Adipose tissue (tissue), 3 donors: ENCODE results near the gene DMAC2. TPM values are rescaled to one million over a fixed set of nuclear protein-coding genes. Genes with fewer than 3 reads are reported as not detected.
"Not testable (repeated sequence)": the region's sequence is repeated elsewhere in the genome, so short reads cannot be mapped to it uniquely, and the experiment has no call there.

ENCODE experiments used
- H3K27ac ChIP-seq: one replicate; pipeline ENCODE4 v1.5.1; 2013; ENCODE audit warnings: low read depth, low read length
- WGBS, 3 donors: extraction: QIAGEN DNeasy Blood & Tissue Kit; methylation state at CpG; one replicate each; pipeline ENCODE4 v1.1.7; 2013; 5-methylcytosine and 5-hydroxymethylcytosine counted together
- polyA plus RNA-seq, 3 donors: library from polyadenylated mRNA; stranded (reverse); fragments of 200-250 nt; gene quantifications; one replicate each; pipeline ENCODE4 v1.2.3, GENCODE V29; 2013
- donor health status: healthy with polysubstance abuse.
- donor health status: Bipolar disorder and iron deficiency.
- donor health status: healthy.

The DMAC2 gene
- polyA plus RNA-seq, 3 donors: 28.4 to 45.2 (median 35.3) TPM

GRCh38 chr19:41447732-41448332, 8.1 kb upstream of the DMAC2 start:
- H3K27ac ChIP-seq: no peak overlapping the region
- 48 to 62% (median 51%) methylated on average over 12 of the region's 12 CpGs for WGBS, 3 donors

DNA sequence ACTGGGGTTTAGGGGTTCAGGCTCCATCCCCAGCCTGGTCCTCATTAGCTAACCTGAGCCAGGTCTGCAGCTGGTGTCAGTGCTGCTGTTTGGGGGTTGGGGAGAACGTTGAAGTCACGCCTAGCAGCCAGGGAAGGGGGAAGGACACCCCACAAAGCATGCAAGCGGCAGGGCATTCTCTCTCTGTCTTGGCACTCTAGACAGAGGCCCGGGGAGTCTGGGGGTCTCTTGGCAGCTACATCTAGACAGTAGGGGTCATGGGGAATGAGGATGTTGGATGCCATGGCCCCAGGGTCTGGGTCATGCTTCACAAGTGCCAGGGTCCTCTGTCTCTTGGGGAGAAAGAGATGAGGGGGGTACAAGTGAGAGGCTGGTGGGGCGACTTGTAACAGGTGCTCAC, 5.9 kb upstream of the DMAC2 start:
- WGBS, 3 donors: 48 to 72% (median 63%) methylated on average over 5 of the region's 5 CpGs
- H3K27ac ChIP-seq: no peak overlapping the region

GRCh38 chr19:41443813-41444455, 4.2 kb upstream of the DMAC2 start:
- no peak overlapping the region for H3K27ac ChIP-seq
- 59 to 63% (median 63%) methylated on average over 6 of the region's 6 CpGs for WGBS, 3 donors

DNA sequence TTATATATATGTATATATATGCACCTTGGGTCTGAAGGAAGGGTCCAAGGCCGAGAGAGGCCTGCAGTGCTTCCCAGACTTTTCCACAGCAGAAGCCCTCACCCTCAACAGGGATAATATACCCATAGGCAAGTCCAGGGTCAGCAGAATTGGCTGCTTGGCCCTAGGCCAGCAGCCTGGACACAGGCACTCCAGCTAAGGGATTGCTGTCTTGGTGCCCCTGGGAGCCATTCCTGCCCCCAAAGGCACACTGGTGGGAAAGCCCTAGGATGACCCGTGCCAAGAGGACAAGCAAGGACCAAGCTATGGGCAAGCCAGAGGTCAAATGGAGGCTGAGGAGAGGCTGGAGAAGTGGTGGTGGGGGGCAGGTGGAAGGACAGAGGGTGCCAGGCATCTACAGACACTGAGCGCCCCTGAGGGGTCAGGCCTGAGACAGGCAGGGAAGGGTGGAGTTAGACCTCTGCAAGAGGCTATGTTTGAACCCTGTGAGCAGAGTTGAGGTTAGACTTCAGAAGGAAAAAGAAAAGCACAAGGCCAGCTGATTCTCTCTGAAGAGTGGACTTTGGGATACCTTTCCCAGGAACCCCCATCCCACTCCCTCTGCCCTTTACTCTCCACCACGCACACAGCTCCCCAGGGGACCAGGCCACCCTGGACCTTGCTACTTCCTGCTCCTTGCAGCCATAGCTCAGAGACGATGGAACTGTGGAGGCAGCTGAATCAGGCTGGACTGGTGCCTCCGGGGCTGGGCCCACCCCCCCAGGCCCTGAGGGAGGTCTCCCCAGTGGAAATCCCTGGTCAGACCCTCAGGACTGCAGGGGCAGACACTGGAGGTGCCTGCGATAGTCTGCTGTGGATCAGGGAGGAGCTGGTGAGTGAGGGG, 3.0 kb upstream of the DMAC2 start, which contains the start of gene ERICH4:
Gene ERICH4, plus strand, starts transcription at position 684 of the 883 bp plus-strand sequence. Its CDS starts 14 bp downstream, at position 698.
- 63 to 69% (median 65%) methylated on average over 7 of the region's 7 CpGs for WGBS, 3 donors
- no peak within 1 kb of the TSS for H3K27ac ChIP-seq

DNA sequence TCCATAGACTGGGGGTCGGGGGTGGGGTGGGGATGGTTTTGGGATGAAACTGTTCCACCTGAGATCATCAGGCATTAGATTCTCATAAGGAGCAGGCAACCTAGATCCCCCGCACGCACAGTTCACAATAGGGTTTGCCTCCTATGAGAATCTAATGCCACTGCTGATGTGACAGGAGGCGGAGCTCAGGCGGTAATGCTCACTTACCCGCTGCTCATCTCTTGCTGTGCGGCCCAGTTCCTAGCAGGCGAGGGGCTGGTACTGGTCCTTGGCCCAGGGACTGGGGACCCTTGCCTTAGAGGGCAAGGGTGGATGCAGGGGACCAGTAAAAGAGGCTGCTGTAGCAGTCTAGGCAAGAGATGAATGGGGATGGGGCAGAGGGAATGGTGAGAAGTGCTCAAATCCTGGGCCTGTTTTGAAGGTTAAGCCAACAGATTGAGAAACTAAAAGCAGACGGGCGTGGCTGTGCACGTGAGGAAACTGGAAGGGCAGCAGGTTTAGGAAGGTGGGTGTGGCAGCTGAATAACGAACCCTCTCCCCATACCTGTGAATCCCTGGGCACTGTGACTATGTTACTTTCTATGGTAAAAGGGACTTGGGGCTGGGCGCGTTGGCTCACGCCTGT, 1.7 kb upstream of the DMAC2 start:
- 74 to 85% (median 77%) methylated on average over 12 to 15 of the region's 15 CpGs for WGBS, 3 donors
- no peak overlapping the region for H3K27ac ChIP-seq

- WGBS, 3 donors: 90 to 92% (median 91%) methylated on average over 7 of the region's 7 CpGs
Observed at GRCh38 chr19:41437944-41438574, 1.7 kb downstream of the DMAC2 start.

DNA sequence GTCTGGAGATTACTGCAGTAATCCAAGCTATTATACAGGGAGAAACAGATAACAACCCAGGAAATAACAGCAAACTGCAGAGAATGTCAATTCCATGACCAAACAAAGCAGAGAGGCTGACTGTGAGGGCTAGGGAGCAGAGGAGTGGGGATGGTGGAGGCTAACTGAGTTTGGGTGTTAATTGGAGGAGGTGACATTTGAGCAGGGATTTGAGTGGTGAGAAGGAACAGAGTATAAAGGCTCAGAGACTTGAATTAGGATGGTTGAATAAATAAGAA, 3.1 kb downstream of the DMAC2 start:
- no peak overlapping the region for H3K27ac ChIP-seq

More at GRCh38 chr19:41437944-41438574, 1.7 kb downstream of the DMAC2 start:
- no peak overlapping the region for H3K27ac ChIP-seq

GRCh38 chr19:41435936-41436673, 3.6 kb downstream of the DMAC2 start:
- H3K27ac ChIP-seq: no peak overlapping the region

DNA sequence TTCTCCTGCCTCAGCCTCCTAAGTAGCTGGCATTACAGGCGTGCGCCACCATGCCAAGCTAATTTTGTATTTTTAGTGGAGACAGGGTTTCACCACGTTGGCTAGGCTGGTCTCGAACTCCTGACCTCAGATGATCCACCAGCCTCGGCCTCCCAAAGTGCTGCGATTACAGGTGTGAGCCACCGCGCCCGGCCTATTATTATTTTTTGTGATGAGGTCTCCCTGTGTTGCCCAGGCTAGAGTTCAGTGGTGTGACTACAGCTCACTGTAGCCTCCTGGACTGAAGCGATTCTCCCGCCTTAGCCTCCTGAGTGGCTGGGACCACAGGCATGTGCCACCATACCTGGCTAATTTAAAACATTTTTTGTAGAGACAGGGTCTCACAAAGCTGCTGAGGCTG, 4.3 kb downstream of the DMAC2 start:
- 97 to 98% (median 97%) methylated on average over 11 of the region's 11 CpGs for whole genome bisulfite sequencing, 3 donors
- H3K27ac ChIP-seq: not testable (repeated sequence)

More at GRCh38 chr19:41435936-41436673, 3.6 kb downstream of the DMAC2 start:
- 94 to 97% (median 96%) methylated on average over 19 of the region's 19 CpGs for WGBS, 3 donors

GRCh38 chr19:41434450-41434849, 5.3 kb downstream of the DMAC2 start:
- no peak overlapping the region for H3K27ac ChIP-seq
- 63 to 88% (median 78%) methylated on average over 5 of the region's 5 CpGs for WGBS, 3 donors

GRCh38 chr19:41433171-41433570, 6.5 kb downstream of the DMAC2 start:
- H3K27ac ChIP-seq: no peak overlapping the region
- 90 to 94% (median 90%) methylated on average over 18 of the region's 18 CpGs for WGBS, 3 donors

DNA sequence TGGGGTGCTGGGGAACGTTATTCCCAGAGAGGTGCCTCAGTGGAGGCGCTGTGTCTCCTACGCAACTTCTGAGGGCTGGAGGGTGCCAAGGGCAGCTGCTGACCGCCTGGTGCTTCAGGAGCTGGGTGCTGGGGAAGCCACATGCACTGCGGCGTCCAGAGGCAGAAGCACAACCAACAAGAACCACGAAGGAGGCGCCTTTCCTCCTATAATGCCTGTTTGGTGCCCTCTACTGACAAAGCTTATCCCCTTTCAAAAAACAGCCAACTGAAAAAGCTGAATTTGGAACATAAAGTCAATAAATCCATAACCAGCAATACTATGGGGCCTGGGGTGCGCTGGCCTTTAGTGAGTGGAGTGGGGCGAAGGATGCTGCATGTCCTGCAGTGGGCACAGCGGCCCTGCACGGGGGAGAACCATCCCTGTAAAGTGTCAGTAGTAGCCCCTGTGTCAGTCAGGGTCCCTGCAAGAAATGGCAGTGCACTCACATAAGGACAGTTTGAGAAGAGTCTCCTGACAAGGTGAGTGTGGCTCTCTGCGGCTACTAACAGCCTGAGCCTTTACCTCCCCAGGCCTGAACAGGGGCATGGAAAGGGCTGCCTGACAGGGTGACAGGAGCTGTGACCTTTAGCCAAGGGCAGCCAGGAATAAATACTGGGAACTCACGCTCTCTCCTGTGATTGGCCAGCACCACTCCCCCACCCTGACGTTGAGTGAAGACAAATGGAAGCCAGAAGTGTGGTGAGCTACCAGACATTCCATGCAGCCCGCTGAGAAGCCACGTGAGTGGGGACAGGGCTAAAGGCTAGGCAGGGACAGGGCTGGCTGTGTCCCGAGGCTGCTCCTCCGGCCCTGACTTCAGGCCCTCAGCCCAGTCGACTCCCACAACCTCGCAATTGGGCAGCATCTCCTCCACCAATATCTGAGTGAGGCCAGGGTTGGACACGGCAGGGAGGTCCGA, 8.0 kb downstream of the DMAC2 start:
- H3K27ac ChIP-seq: no peak overlapping the region
- WGBS, 3 donors: 64 to 70% (median 66%) methylated on average over 23 of the region's 23 CpGs

DNA sequence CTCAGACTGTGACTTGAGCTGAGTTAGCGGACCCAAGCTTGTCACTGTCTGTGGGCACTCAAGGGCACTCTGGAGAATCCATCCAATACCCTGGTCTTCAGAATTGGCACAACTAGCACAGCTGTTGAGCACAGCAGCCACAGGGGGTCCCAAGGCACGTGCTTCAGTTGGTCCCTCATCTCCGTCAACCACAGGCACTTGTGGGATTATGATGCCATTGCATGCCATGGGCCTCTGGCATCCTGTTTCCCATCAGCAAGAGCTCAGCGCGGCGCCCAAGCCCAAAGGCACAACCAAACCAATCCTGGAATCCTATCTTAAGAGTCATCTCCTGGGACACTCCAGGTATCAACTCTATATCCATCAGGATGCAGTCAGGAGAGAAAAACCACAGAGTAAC, 8.8 kb downstream of the DMAC2 start:
- 66 to 96% (median 69%) methylated on average over 6 of the region's 6 CpGs for WGBS, 3 donors
- H3K27ac ChIP-seq: no peak overlapping the region

GRCh38 chr19:41428481-41428859, 11.2 kb downstream of the DMAC2 start:
- WGBS, 3 donors: 18 to 71% (median 54%) methylated on average over 1 of the region's 1 CpG

DNA sequence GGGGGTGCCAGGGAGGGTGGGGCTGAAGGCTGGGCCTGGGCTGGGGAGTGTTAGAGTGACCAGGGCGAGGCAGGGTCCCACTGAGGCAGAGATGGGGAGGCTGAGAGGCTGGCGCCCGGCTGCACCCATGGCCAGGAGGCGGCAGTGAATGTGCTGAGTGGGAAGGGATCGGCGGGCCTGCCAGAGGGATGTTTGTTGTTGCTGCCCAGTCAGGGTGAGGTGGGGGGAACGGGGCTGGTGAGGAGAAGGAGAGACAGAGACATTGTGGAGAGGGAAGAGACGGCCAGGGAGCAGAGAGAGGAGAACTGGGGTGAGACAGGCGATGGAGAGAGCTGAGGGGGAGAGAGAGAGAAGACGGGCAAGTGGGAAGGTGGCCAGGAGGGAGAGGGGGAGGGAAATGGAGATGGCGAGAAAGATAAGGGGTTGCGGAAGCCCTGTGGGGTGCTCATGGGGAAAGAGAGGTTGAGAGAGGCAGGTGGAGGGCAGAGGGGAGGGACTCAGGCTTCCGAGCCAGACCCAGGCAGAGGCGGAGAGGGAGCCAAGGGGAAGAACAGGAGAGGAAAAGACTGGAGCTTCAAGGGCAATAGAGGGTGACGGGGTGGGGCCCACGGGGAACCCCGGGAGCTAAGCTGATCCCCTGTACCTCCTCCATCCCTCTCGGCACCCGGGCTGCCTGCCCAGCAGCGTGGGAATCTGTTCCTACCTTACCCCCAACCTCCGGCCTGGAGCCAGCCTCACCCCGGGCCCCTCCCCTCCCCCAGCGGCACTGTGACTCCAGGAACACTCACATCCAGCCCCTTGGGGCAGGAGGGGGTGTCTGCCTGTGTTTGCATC, 11.8 kb downstream of the DMAC2 start:
- H3K27ac ChIP-seq: no peak overlapping the region
- 7 to 20% (median 7%) methylated on average over 19 to 23 of the region's 23 CpGs for WGBS, 3 donors

More at GRCh38 chr19:41428481-41428859, 11.2 kb downstream of the DMAC2 start:
- H3K27ac ChIP-seq: no peak overlapping the region
